Endometrial microvascular endothelial cells (primary cell): ENCODE measurements around the gene TRIM38. TPM values are rescaled to one million over a fixed set of nuclear protein-coding genes. Genes with fewer than 3 reads are reported as not detected.

ENCODE experiments used
- in situ Hi-C: cut with HindIII; loops from 2 replicates; pipeline ENCODE4 v1.10.0; 2017; ENCODE audit warnings: low sequenced_read_pairs, low pct_unique_long_range_greater_than_20kb; ENCODE audit errors: inconsistent ontology term
- total RNA-seq: library from RNA; depleted of rRNA; stranded (reverse); fragments of >200 nt; gene quantifications from one replicate; pipeline ENCODE4 v1.2.3, GENCODE V29; 2015; ENCODE audit errors: inconsistent ontology term

Gene TRIM38
- total RNA-seq, 1 donor from 2014 or later, result 8.4 TPM

DNA sequence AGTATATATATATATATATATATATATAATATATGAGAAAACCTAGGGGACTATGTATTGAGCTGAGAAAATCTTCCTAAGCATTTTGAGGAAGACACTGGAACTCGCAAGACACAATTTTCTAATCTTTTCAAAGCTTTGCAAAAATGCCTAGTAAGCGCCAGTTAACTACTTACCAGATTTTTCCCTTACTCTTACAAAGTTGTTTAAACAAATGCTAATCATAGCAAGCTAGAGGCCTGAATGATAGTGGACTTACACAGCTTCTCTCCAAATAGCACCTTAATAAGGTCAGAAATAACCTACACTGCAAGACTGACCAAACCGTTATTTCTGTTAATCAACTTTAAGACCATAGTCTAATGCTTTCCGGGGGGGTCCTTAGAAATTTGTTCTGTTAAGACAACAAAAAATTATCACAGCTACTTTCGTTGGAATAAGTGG, 68.6 kb downstream of the TRIM38 start:
- in situ Hi-C loops, result no loop called here

DNA sequence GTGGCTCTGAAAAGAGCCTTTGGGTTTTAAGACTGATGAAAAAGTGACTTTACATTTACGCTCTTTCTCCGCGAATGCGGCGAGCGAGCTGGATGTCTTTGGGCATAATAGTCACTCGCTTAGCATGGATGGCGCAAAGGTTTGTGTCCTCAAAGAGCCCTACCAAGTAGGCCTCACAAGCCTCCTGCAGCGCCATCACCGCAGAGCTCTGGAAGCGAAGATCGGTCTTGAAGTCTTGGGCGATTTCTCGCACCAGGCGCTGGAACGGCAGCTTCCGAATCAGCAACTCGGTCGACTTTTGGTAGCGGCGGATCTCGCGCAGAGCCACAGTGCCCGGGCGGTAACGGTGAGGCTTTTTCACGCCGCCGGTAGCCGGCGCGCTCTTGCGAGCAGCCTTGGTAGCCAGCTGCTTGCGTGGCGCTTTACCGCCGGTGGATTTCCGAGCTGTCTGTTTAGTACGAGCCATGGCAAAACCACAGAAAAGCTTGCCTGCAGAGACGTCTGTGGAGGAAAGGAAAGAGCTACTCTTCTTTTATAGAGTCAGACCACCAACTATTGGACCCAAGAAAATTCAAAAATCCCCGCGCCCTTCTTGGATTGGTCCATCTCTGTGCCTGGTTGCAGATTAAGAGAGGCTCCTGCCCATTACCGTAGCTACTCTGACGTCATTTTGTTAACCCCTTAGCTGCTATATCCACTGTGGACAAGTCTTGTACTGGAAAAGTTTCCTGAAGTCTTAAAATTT, 69.2 kb downstream of the TRIM38 start:
- in situ Hi-C loops, result no loop called here

DNA sequence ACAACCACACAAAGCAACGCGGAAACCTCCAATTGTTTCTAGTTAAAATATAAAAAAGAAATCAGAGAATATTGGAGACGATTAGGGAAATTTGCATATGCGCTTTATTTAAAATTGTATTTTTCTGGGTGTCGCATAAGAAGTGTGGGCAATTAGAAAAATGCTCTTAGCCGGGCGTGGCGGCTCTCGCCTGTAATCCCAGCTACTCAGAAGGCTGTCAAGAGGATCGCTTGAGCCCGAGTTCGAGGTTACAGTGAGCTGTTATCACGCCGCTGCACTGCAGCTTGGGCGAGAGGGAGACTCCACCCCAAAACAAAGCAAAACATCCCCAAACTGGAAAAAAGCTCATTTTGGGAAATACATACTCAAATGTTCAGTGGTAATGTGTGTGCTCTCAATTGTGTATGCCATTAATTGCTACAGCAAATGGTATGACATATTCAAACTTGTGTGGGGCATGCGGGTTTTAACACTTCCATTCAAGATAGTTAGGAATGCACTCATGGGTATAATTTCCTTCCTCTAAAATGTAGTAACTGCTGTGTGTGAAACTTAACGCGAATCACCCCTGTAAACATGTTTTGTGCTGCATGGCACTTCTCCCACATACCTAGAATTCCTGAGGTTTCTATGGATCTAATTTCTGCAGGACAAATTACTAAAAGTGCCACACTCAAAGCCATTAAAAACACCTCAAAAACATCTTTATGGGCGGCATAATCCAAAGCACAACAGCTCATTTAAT, 69.9 kb downstream of the TRIM38 start:
- in situ Hi-C loops, result no loop called here

DNA sequence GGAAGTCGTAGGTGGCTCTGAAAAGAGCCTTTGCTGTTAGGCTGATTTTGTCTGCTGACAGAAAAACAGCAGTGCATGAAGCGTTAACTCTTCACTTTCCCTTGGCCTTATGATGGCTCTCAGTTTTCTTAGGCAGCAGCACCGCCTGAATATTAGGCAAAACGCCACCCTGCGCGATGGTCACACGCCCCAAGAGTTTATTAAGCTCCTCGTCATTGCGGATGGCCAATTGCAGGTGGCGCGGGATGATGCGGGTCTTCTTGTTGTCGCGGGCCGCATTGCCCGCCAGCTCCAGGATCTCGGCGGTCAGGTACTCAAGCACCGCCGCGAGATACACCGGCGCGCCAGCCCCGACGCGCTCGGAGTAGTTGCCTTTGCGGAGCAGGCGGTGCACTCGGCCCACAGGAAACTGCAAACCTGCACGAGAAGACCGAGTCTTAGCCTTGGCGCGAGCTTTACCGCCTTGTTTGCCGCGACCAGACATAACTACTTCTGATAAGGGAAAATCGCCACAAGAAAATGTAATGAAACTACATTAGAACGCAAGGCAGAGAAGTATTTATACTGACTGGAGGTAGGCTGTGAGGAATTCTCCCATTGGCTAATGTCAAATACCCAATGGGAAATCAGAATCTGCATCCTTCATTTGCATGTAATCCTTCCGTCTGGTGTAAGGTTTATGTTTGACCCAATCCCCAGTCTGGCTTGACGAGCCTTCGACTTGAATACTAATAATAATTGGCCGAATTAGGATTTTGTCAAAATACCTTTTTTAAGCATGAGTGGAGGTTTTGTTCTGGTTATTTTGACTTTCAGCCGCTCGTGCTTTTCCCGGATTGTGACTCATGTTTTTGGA, 70.7 kb downstream of the TRIM38 start:
- in situ Hi-C loops, result no loop called here

DNA sequence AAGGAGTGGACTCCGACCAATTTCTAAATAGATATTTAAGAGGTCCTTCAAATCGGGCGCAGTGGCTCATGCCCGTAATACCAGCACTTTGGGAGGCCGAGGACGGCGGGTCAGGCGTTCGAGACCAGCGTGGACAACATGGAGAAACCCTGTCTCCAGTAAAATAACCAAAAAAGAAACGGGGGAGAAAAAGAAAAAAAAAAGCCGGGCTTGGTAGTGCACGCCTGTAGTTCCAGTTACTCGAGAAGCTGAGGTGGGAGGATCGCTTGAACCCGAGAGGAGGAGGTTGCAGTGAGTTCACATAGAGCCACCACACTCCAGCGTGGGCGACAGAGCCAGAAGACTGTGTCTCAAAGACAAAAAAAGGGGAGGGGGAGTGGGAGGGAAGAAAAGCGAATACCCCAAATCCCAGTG, 71.3 kb downstream of the TRIM38 start:
- in situ Hi-C loops, result no loop called here

DNA sequence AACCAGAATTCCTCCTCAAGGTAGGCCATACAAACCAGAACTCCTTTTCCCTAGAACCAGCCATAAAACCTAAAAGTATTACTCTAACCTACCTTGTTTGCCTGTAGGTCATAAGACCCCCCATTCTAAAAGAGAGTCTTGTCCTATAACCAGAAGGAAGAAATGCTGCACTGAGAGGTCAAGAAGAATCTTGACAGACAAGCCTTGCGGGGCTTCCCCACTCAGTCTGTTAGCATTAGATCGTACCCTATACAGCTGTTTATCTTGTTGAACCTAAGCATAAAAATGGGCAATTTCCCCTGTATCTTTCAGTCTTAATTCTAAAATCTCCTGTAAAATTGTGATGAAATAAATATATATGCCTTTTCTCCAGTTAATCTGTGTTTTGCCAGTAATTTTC, 72.3 kb downstream of the TRIM38 start:
- in situ Hi-C loops, result no loop called here

Other genes with a start within 250 kb of the TRIM38 start
- gene SLC17A4, start 208.1 kb upstream of the TRIM38 start, total RNA-seq, result not detected
- gene SLC17A1, start 130.8 kb upstream of the TRIM38 start, total RNA-seq, result not detected
- not detected for gene SLC17A3, start 88.6 kb upstream of the TRIM38 start, total RNA-seq
- gene SLC17A2, start 32.1 kb upstream of the TRIM38 start, total RNA-seq, result not detected
- gene HFE, start 124.6 kb downstream of the TRIM38 start, total RNA-seq, result 16.6 TPM